ENCODE measurements around the gene MRPS30. TPM values are rescaled to one million over a fixed set of nuclear protein-coding genes. Genes with fewer than 3 reads are reported as not detected.
A peak's percentile ranks its signal among the peaks of the same experiment; 100 is the strongest.
"Not testable (repeated sequence)": the region's sequence is repeated elsewhere in the genome, so short reads cannot be mapped to it uniquely, and the experiment has no call there.

The MRPS30 gene
- 27.1 TPM for polyA plus RNA-seq (2013, experiment 1 of 2; ENCODE audit: insufficient read length)
- 26.2 TPM for polyA plus RNA-seq (2013, experiment 2 of 2; ENCODE audit: insufficient read length)

GRCh38 chr5:44808435-44809214, at the start of gene MRPS30:
MRPS30 (plus strand) TSS chr5:44808947; CDS start chr5:44808963, 16 bp downstream.
- DNase-seq, result peak; percentile 98

- no peak for DNase-seq
Measured at GRCh38 chr5:44769200-44769876, 39.4 kb upstream of the MRPS30 start.

DNA sequence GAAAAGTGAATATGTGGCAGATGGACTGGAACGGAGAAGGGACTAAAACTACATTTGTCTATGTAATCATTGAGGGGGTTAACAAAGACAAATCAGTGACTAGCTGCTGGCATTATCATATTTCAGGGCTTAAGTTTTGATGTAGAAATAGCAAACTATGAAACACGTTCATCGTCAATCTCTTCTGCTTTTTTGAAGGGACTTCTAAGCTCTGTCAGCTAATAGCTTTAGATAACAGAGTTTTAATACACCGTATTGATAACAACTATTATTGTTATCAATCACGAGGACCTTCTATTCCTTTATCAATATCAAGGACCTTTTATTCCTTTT, 38.9 kb upstream of the MRPS30 start:
- DNase-seq, result no peak

DNA sequence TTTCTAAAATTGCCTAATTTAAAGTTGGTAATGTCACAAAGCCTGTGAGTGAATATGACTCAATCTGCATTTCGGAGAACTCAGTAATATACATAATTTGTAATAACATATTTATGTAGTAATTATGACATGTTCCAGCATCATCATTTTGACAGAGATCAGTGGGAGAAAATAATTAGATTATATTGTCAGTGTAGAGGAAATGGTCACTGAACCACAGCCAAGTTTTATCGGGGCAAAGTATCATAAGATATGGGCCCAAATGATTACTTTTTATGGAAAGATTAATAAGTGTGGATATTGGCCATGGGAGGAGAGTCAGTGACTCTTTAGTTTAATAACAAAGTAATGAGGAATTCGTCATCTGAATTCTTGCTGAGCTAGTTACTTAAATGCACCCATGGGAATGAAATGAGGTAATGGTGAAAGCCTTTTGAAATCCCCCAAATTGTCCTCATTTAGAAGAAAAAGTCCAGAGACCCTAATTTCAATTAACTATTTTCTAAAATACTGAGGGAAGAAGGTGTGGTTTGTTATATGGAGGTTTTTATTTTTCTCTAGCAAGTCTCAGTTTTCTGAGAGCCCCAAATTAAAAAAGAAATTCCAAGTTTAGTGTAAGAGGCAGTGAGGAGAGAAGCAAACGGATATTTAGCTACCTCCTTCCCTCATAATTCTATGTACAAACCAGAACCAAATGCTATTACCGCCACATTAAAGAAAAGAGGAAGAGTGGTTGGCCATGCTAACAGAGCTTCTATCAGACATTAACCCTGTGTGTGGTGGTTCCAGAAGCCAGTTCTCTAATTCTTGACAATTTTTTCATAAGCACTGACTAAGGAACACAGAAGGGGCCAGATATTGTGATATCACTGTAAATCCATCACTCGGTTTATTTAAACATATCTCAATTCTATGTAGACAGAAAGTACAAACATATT, 37.7 kb upstream of the MRPS30 start:
- peak; percentile 2 for DNase-seq

- not testable (repeated sequence) for DNase-seq
Measured at GRCh38 chr5:44772397-44772796, 36.4 kb upstream of the MRPS30 start.

- DNase-seq, result peak; percentile 64
Measured at GRCh38 chr5:44774279-44774880, 34.4 kb upstream of the MRPS30 start.

DNA sequence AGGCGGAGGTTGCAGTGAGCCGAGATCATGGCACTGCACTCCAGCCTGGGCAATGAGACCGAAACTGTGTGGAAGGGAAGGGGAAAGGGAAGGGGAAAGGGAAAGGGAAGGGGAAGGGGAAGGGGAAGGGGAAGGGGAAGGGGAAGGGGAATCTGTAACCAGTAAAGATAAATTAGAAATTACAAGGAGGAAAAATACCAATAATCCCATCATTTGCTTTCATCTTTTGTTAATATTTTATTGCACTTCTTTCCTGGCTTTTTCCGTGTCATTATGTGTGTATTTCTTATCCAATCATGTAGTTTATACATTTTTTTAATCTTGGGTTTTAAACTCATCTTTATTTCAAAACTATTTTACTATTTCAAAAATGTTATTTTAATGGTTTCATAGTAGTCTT, 29.6 kb upstream of the MRPS30 start:
- no peak for DNase-seq

DNA sequence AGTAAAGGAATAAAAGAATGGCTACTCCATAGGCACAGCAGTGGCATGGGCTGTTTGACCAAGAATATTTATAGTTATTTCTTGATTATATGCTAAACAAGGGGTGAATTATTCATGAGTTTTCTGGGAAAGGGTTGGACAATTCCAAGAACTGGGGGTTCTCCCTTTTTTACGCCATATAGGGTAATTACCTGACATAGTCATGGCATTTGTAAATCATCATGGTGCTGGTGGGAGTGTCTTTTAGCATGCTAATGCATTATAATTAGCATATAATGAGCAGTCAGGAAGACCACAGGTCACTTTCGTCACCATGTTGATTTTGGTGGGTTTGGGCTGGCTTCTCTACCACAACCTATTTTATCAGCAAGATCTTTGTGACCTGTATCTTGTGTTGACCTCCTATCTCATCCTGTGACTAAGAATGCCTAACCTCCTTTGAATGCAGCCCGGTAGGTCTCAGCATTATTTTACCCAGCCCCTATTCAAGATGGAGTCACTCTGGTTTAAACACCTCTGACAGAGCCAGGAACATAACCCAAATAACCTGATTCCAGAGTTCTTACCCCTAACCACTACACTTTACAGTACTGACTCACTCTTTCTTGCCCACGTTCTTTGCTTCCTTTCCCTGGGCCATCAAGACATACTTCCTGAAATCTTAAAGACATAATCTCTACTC, 25.0 kb upstream of the MRPS30 start:
- no peak for DNase-seq

DNA sequence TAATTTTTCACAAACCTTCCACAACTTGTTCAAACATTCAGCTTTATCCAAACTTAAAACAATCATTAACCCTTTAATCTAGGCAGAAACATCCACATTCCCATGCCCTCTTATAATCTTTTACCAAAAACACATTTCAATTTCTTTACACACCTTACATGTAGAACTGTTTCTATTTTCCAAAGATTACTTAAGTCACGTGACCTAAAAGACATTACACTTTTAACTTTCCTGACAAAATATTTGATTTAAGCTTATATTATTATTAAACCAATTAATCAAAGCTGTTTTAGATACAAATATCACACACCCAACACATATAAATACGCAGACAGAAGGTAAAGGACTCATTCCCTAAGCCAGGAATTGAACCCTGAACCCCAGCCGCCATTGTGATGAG, 21.0 kb upstream of the MRPS30 start:
- DNase-seq, result no peak

DNA sequence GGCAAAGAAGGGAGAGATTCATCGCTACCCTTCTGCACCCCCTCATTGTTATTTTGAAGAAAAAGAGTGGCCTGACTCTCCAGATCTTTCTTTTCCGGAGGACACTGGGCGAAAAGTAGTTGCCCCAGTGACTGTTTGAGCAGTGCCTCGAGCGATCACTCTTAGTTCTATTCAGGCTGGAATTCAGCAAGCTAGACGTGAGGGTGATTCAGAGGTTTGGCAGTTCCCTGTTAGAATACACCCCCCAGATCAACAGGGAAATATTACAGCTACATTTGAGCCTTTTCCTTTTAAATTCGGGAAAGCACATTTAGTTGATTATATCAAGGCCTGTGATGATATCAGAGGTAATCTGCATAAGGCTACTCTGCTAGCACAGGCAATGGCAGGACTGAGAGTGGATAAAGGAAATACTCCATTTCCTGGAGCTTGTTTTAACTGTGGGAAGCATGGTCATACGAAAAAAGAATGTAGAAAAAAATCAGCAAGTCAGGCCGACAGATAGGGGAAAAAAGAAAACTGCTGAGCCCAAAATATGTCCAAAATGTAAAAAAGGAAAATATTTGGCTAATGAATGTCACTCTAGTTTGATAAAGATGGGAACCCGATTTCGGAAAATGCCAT, 19.3 kb upstream of the MRPS30 start:
- peak; percentile 31 for DNase-seq

DNA sequence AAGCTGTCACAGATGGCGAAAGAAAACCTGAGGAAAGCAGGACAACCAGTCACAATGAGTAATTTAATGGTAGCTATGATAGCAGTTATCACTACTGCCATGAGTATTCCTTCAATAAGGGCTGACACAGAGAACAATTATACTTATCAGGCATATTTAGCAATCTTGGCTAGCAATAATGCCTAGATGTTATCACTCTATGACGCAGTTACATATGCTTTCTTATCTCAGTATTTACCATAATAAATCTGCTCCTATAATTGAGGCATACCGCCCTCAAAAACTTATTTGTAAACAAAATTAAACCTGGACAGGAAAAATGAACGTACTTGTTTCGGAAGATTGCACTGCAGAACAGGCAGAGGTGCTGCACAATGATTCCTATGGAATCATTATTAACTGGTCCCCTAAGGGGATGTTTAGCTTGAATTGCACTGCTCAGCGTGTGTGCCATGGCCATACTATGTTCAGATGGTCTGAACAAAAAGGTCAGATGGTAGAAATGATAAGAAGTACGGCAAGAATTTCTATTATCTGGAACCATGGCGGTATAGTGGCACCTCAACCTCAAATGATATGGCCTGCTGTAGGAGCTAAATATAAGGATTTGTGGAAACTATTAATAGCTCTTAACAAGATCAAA, 16.6 kb upstream of the MRPS30 start:
- not testable (repeated sequence) for DNase-seq

- no peak for DNase-seq
Measured at GRCh38 chr5:44794371-44794770, 14.4 kb upstream of the MRPS30 start.

DNA sequence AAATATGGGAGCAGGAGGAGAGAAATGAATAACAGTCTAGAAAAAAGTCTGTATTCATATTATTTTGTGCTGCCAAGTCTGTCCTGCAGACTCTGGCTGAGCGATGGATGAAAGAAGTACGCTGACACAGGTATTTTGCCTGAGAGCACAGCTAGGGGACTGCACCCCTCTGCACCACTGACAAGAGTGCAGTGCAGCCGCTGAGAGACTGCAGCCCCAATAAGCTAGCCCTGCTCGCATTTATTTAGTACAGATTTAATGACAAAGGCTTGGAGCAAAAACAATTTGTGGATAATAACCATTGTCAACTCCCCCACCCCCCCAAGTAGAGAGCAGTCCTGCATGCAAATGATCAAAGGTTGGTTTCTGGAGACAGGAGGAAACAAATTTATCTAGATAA, 13.3 kb upstream of the MRPS30 start:
- no peak for DNase-seq

DNA sequence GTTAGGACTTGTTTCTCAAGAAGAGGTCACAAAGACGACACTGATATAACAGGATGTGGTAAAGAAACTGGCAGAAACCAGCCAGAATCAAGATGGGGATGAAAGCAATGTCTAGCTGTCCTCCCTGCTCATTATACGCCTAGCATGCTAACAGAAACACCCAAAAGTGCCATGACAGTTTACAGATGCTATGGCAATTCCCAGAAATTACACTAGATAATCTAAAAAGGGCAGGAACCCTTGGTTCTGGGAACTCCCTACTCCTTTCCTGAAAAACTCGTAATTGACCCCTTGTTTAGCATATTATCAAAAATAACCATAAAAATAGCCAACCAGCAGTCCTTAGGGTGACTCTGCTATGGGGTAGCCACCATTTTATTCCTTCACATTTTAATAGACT, 10.9 kb upstream of the MRPS30 start:
- DNase-seq, result no peak

DNA sequence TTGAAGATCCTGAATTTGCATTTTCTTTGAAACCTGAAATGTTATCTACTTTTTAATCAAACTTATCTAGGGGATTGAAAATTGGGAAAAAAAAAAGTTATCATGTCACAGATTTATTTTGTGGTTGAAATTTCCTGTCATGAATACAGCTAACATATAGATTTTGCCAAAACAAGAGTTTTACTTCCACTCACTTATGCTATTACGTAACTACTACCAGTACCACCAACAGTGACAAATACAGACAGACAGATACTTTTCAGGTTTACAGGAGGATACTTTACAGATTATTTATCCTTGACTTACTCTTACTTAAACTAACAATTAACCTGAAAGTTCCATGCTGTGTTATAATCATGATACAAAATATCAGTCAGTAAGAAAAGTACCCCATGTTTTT, 6.8 kb upstream of the MRPS30 start:
- no peak for DNase-seq

DNA sequence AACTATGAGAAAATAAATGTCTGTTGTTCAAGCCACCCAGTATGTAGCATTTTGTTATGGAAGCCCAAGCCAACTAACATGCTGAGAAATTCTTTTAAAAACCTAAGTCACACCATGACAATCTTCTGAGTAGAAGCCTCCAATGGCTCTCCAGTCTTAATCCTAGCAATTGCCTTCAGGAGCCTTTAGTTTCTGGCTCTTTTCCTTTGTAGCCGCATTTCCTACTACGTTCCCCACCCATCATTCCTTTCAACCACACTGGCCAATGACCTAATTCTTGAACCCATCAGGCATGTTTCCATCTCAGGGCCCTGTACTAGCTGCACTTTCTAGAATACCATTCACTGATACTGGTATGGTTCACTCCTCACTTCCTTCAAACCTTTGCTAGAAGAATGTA, 2.1 kb upstream of the MRPS30 start:
- DNase-seq, result no peak

DNA sequence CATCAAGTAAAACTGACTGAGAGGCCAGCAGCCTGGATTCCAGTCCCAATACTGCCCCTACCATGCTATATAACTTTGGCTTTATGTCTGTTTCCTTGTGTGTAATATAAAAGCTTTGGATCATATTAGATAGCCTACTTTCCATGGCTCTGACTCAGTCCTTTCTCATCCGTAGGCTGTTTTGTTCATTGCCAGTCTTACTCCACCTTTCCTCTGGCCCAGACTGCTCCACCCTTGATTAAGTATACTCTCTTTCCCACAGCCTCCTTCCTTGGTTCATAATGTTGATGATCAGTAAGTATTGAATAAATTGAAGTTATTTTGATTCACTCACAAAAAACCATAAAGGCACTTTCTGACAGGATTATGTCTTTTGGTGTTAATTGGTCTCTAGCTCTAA, 1.5 kb upstream of the MRPS30 start:
- DNase-seq, result no peak

DNA sequence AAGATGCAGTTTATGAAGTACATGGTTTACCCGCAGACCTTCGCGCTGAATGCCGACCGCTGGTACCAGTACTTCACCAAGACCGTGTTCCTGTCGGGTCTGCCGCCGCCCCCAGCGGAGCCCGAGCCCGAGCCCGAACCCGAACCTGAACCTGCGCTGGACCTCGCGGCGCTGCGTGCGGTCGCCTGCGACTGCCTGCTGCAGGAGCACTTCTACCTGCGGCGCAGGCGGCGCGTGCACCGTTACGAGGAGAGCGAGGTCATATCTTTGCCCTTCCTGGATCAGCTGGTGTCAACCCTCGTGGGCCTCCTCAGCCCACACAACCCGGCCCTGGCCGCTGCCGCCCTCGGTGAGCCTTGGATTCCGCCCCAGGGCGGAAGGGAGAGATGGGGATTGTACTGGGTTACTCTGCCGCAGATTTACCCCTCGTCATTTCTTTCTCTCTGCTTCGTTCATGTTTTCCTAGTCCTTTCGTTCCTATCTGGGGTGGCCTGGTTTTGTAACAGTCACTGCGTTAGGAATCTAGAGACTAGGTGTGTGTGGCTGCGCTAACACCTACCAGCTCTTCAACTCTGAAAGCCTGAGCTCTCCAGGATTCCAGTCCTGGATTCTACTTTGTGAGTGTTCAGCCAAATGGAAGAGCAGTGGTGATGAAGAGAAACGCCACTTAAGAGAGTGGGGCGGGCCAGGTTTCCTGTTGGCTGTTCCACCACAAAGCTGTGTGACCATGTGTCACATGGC, 638 bp downstream of the MRPS30 start:
- DNase-seq, result peak; percentile 43

DNA sequence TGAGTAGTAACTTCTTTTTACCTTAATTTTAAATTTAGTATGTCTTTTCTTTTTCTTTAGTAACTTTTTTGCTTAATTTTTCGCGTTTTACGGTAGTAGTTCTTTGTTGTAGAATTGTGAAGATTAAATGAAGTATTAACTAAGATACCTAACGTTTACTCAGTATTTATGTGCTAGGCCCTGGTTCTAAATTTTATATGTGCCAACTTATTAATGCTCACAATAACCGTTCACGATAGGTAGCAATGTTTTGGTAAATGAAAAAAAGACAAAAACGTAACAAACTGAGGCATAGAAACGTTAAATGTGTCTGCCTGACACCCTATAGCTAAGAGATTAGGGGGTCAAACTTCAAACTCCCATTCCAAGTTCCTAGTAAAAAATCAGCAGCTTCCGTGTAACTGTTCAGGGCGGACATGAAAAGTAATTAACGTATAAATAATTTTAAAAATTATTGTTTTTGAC, 1.2 kb downstream of the MRPS30 start:
- no peak for DNase-seq

DNA sequence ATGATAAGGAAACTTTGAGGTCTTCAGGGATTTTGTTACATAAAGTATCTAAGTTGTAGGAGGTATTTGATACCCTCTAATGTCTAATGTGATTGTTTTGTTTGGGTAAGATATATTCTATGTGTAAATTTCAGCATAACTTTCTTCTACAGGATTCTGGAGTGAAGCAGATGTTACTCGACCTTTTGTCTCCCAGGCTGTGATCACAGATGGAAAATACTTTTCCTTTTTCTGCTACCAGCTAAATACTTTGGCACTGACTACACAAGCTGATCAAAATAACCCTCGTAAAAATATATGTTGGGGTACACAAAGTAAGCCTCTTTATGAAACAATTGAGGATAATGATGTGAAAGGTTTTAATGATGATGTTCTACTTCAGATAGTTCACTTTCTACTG, 6.0 kb downstream of the MRPS30 start:
- DNase-seq, result no peak

Data from fibroblast of skin of abdomen (primary cell).